Large intestine (tissue), 3 donors: Measurements from ENCODE around the gene MMP23B. TPM values are rescaled to one million over a fixed set of nuclear protein-coding genes. Genes with fewer than 3 reads are reported as not detected.

Source experiments
- DNase-seq, 2 donors: peaks; one replicate each; pipeline versions ENCODE4 v3.0.0 to v3.0.0-alpha.2; 2013
- H3K27ac ChIP-seq: one replicate; pipeline ENCODE4 v1.5.1; 2013; ENCODE audit warnings: low read length
- H3K27me3 ChIP-seq: 2 replicates; pipeline ENCODE4 v1.6.1; 2013; ENCODE audit warnings: low read length; ENCODE audit not compliant: control insufficient read depth, insufficient read depth
- H3K36me3 ChIP-seq: 2 replicates; pipeline ENCODE4 v1.6.1; 2013; ENCODE audit warnings: low read length; ENCODE audit not compliant: control insufficient read depth, insufficient read depth
- H3K4me1 ChIP-seq: one replicate; pipeline ENCODE4 v1.6.1; 2013; ENCODE audit warnings: low read length; ENCODE audit not compliant: control insufficient read depth, insufficient read depth
- H3K4me3 ChIP-seq: one replicate; pipeline ENCODE4 v1.5.1; 2013; ENCODE audit warnings: low read length
- H3K9me3 ChIP-seq: one replicate; pipeline ENCODE4 v1.6.1; 2013; ENCODE audit warnings: mild to moderate bottlenecking, low read depth, low read length, moderate library complexity; ENCODE audit not compliant: control insufficient read depth
- WGBS: methylation state at CpG from one replicate; pipeline ENCODE4 v1.1.5; 2013; ENCODE audit warnings: low lambda C conversion rate; ENCODE audit not compliant: insufficient coverage; 5-methylcytosine and 5-hydroxymethylcytosine counted together
- polyA plus RNA-seq: library from polyadenylated mRNA; unstranded; fragments of 120-200 nt; gene quantifications from one replicate; pipeline ENCODE4 v1.2.1, GENCODE V29; 2013

The MMP23B gene
- polyA plus RNA-seq, 1 donor: 10.7 TPM

- Histone ChIP-seq H3K4me1 (no peaks in the 10 kb centered on the region), H3K27me3 (peaks cover 76% of the 10 kb centered on the region), H3K27ac (no peak overlapping the region), H3K36me3 (no peaks in the 10 kb centered on the region), H3K9me3 (peaks cover 16% of the 10 kb centered on the region), H3K4me3 (no peak overlapping the region)
- no CpG with 5 or more reads among the region's 16 CpGs for WGBS
- no peak for DNase-seq
These were observed 34.6 kb upstream of the MMP23B start for GRCh38 chr1:1597275-1597930.

GRCh38 chr1:1598051-1598719, 33.8 kb upstream of the MMP23B start:
- H3K4me1 ChIP-seq: no peaks in the 10 kb centered on the region
- H3K4me3 ChIP-seq: no peak overlapping the region
- no peak overlapping the region for H3K27ac ChIP-seq
- peak in 1 of 2 donors; percentile 1 for DNase-seq
- peaks cover 81% of the 10 kb centered on the region for H3K27me3 ChIP-seq
- no peaks in the 10 kb centered on the region for H3K36me3 ChIP-seq
- peaks cover 16% of the 10 kb centered on the region for H3K9me3 ChIP-seq
- WGBS: no CpG with 5 or more reads among the region's 28 CpGs

DNA sequence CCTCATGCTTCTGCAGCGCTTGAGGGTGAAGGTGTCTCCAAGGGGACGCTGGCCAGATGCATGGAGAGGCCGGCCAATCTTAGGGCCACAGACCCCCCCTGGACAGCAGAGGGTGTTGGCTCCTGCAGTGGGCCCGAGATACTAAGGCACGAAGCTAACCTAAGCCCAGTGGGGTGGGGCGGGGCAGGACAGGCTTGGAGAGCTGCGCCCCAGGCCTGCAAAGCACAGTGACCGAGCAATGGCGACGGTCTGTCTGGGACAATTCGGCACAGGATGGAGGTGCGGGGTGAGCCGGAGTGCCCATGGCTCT, 33.3 kb upstream of the MMP23B start:
- Histone ChIP-seq H3K4me3 (no peak overlapping the region), H3K4me1 (no peaks in the 10 kb centered on the region), H3K36me3 (no peaks in the 10 kb centered on the region), H3K27me3 (peaks cover 85% of the 10 kb centered on the region), H3K27ac (no peak overlapping the region), H3K9me3 (peaks cover 16% of the 10 kb centered on the region)
- WGBS: no CpG with 5 or more reads among the region's 13 CpGs
- DNase-seq: no peak

DNA sequence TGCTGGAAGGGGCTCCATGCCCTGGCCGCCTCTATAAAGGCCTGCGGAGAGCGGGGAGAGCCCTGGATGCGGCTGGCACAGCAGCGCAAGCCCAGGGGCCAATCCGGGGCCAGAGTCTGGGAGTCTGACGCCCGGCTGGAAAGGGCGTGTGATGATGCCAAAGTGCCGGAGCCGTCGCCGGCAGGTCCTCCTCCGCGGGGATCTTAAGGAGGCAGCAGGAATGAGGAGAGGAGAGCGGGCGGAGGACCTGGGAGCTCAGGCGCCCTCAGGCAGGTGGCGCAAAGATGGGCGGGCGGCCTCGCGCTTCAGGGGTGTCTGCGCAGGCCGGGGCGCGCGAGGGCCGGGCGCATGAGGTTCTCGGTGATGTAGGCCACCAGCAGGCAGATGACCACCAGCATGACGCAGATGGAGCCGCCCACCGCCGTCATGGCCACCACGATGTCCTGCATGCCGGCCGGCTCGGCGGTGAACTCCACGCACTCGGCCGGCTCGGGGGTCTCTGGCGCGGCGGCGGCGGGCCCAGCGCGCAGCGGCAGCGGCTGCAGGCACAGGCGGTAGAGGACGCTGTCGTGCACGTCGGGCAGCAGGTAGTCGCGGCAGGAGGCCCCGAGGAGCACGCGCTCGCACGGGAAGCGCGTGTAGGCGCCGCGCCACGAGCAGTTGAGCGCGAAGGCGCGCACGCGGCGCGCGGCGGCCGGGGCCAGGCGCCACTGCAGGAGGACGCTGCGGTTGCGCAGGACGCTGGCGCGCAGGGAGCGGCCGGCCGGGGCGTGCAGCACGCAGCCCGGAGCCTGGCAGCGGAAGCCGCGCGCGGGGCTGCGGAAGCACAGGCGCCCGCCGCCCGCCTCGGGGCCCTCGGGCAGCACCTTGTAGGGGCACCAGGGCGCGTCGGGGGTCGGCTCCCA, 32.7 kb upstream of the MMP23B start:
- peak in 1 of 2 donors; percentile 46 for DNase-seq
- H3K27ac ChIP-seq: no peak overlapping the region
- peaks cover 84% of the 10 kb centered on the region for H3K27me3 ChIP-seq
- no CpG with 5 or more reads among the region's 111 CpGs for WGBS
- H3K9me3 ChIP-seq: peaks cover 16% of the 10 kb centered on the region
- H3K4me1 ChIP-seq: no peaks in the 10 kb centered on the region
- no peak overlapping the region for H3K4me3 ChIP-seq
- H3K36me3 ChIP-seq: no peaks in the 10 kb centered on the region

- no CpG with 5 or more reads among the region's 125 CpGs for WGBS
- DNase-seq: peak in 1 of 2 donors; percentile 3
- H3K4me1 ChIP-seq: no peaks in the 10 kb centered on the region
- H3K4me3 ChIP-seq: no peak within 1 kb of the TSS
- no peak within 1 kb of the TSS for H3K27ac ChIP-seq
- no peaks in the 10 kb centered on the region for H3K36me3 ChIP-seq
- H3K9me3 ChIP-seq: peaks cover 16% of the 10 kb centered on the region
- H3K27me3 ChIP-seq: peaks cover 75% of the 10 kb centered on the region
These were observed 31.8 kb upstream of the MMP23B start, which contains the start of gene FNDC10 for GRCh38 chr1:1599935-1600860. TSS of gene FNDC10 (minus strand) at chr1:1600135. CDS start at chr1:1600015, 120 bp downstream.

GRCh38 chr1:1600861-1601563, 31.0 kb upstream of the MMP23B start:
- no peaks in the 10 kb centered on the region for H3K4me1 ChIP-seq
- H3K9me3 ChIP-seq: peaks cover 16% of the 10 kb centered on the region
- H3K4me3 ChIP-seq: no peak overlapping the region
- DNase-seq: no peak
- peaks cover 68% of the 10 kb centered on the region for H3K27me3 ChIP-seq
- WGBS: no CpG with 5 or more reads among the region's 22 CpGs
- no peaks in the 10 kb centered on the region for H3K36me3 ChIP-seq
- no peak overlapping the region for H3K27ac ChIP-seq

GRCh38 chr1:1601564-1602303, 30.2 kb upstream of the MMP23B start:
- Histone ChIP-seq H3K27me3 (peaks cover 61% of the 10 kb centered on the region), H3K4me1 (no peaks in the 10 kb centered on the region), H3K36me3 (no peaks in the 10 kb centered on the region), H3K4me3 (no peak overlapping the region), H3K9me3 (peaks cover 16% of the 10 kb centered on the region), H3K27ac (no peak overlapping the region)
- no CpG with 5 or more reads among the region's 15 CpGs for WGBS
- DNase-seq: no peak

DNA sequence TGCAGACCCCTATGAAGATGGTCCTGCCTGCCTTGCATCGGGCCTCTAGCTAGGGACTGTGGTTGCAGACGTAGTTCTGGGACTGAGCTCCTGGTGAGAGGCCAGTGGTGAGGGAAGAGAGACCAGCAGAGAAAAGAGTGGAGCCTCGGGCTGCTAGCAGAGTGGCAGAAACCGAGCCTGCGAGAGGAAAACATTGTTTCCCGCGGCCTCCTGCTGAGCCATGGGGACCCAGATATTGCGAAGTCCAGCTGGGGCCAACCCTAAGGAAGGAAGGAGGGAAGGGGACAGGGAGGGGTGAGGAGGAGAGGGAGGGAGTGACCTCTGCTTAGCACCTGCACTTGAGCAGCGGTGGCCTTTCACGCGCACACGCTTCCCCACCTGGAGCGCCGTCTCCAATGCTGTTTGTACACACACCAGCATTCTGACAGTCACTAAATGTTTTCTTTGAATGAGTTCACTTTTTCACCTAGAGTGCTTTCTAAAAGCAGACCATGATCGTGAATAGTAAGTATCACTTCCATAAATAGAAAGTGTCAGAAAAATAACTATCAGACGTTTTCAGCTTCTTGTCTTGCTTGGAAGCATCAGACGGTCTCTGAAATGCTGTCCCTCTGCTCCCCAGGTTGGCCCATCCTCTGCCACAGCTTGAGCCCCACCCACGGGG, 29.5 kb upstream of the MMP23B start:
- Histone ChIP-seq H3K27ac (no peak overlapping the region), H3K27me3 (peaks cover 55% of the 10 kb centered on the region), H3K9me3 (peaks cover 16% of the 10 kb centered on the region), H3K4me1 (no peaks in the 10 kb centered on the region), H3K36me3 (no peaks in the 10 kb centered on the region), H3K4me3 (no peak overlapping the region)
- no CpG with 5 or more reads among the region's 18 CpGs for WGBS
- no peak for DNase-seq
